ENCODE data around the gene KCNC3.

GRCh38 chr19:50293263-50294004 is 35.7 kb downstream of the KCNC3 start:
- TF ChIP-seq, protein P1, sequence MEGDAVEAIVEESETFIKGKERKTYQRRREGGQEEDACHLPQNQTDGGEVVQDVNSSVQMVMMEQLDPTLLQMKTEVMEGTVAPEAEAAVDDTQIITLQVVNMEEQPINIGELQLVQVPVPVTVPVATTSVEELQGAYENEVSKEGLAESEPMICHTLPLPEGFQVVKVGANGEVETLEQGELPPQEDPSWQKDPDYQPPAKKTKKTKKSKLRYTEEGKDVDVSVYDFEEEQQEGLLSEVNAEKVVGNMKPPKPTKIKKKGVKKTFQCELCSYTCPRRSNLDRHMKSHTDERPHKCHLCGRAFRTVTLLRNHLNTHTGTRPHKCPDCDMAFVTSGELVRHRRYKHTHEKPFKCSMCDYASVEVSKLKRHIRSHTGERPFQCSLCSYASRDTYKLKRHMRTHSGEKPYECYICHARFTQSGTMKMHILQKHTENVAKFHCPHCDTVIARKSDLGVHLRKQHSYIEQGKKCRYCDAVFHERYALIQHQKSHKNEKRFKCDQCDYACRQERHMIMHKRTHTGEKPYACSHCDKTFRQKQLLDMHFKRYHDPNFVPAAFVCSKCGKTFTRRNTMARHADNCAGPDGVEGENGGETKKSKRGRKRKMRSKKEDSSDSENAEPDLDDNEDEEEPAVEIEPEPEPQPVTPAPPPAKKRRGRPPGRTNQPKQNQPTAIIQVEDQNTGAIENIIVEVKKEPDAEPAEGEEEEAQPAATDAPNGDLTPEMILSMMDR (IDR thresholded peaks at IDR 0.05) = no peak
- TF ChIP-seq POLR2A (IDR thresholded peaks at IDR 0.05) = no peak
